Stomach (tissue), 9 donors: Measurements from ENCODE around the gene GPR61. TPM values are rescaled to one million over a fixed set of nuclear protein-coding genes. Genes with fewer than 3 reads are reported as not detected.

ENCODE experiments used
- DNase-seq, 2 donors: peaks; one replicate each; pipeline versions ENCODE4 v3.0.0 to v3.0.0-alpha.2; 2013 to 2019
- H3K27ac ChIP-seq, 5 donors: fragments of 200-600 bp in 4 of 5; sonication (generic) in 4 of 5; one replicate each; pipeline ENCODE4 v1.5.1; 2013 to 2019; ENCODE audit warnings: mild to moderate bottlenecking in 1 of 5, moderate library complexity in 1 of 5
- H3K27me3 ChIP-seq, 3 donors: fragments of 200-600 bp; sonication (generic); one replicate each; pipeline ENCODE4 v1.5.1; 2017 to 2019; ENCODE audit warnings: mixed run types in 1 of 3
- H3K36me3 ChIP-seq, 4 donors: fragments of 200-600 bp; sonication (generic); 1 replicate in 3 of 4; 2 replicates in 1 of 4; pipeline ENCODE4 v1.5.1; 2016 to 2019
- H3K4me1 ChIP-seq, 4 donors: fragments of 200-600 bp; sonication (generic); one replicate each; pipeline ENCODE4 v1.5.1; 2016 to 2019
- H3K4me3 ChIP-seq, 4 donors: fragments of 200-600 bp; sonication (generic) in 3 of 4; one replicate each; pipeline ENCODE4 v1.5.1; 2016 to 2019; ENCODE audit warnings: mild to moderate bottlenecking in 1 of 4
- H3K9me3 ChIP-seq, 4 donors: fragments of 200-600 bp; sonication (generic); one replicate each; pipeline ENCODE4 v1.5.1; 2016 to 2019
- CTCF ChIP-seq, 7 experiments: fragments of 450-650 bp in 4 of 7; fragments of 200-600 bp in 3 of 7; sonication (generic) in 3 of 7; IDR thresholded peaks; one replicate each; pipeline ENCODE4 v1.5.1; 2016 to 2019; ENCODE audit warnings: antibody characterized with exemption in 7 of 7, control low read depth in 2 of 7, mild to moderate bottlenecking in 1 of 7
- EP300 ChIP-seq: sonication (generic); formaldehyde crosslinking; IDR thresholded peaks from one replicate; pipeline ENCODE4 v1.6.1; 2017; ENCODE audit warnings: antibody characterized with exemption
- POLR2A ChIP-seq, 4 donors: fragments of 450-650 bp; IDR thresholded peaks; one replicate each; pipeline ENCODE4 v1.6.1; 2016; ENCODE audit warnings: antibody characterized with exemption in 4 of 4, control low read depth in 2 of 4, mild to moderate bottlenecking in 1 of 4, moderate library complexity in 1 of 4
- POLR2AphosphoS5 ChIP-seq, 3 donors: sonication (generic); formaldehyde crosslinking; IDR thresholded peaks; one replicate each; pipeline ENCODE4 v1.6.1; 2016; ENCODE audit warnings: antibody characterized with exemption in 3 of 3
- WGBS, 5 donors: extraction: QIAGEN DNeasy Blood & Tissue Kit in 3 of 5; methylation state at CpG; one replicate each; pipeline versions ENCODE4 v1.1.5 to v1.1.7; 2013 to 2018; 5-methylcytosine and 5-hydroxymethylcytosine counted together
- intact Hi-C: fragments of 100-400 bp; cut with DNase I; formaldehyde crosslinking; loops from one replicate; pipeline ENCODE4 v1.15.1; 2023; ENCODE audit warnings: low total_unique reads
- polyA plus RNA-seq, 3 donors: library from polyadenylated mRNA; stranded (reverse); fragments of 200-250 nt; gene quantifications; one replicate each; pipeline ENCODE4 v1.2.3, GENCODE V29; 2013
- total RNA-seq, 5 donors: library from RNA; depleted of rRNA; stranded (reverse); fragments of >200 nt; gene quantifications; one replicate each; pipeline versions ENCODE4 v1.1.0 to v1.2.3, GENCODE V29; 2014 to 2016
- donor health status: healthy with polysubstance abuse.
- donor health status: Bipolar disorder and iron deficiency.
- donor health status: healthy.

GPR61 gene
- total and polyA plus RNA-seq, 8 donors, result 0.12 TPM; not detected in 7

- H3K4me3 ChIP-seq, result no peak overlapping the region
- no peaks in the 10 kb centered on the region for H3K9me3 ChIP-seq
- H3K27ac ChIP-seq, result no peak overlapping the region
- peaks cover 0 to 29% (median 22%) of the 10 kb centered on the region in 4 donors for H3K4me1 ChIP-seq
- intact Hi-C loops, result loop anchor here (5.0 kb wide), 1 partner anchor 42 kb away; the partner anchor contains the start of gene CYB561D1
- no peak for TF ChIP-seq POLR2A (IDR thresholded peaks at IDR 0.05)
- no peak for TF ChIP-seq CTCF (IDR thresholded peaks at IDR 0.05)
- no peak for TF ChIP-seq EP300
- TF ChIP-seq POLR2AphosphoS5 (IDR thresholded peaks at IDR 0.05), result no peak
- H3K36me3 ChIP-seq, result no peaks in the 10 kb centered on the region
- no peaks in the 10 kb centered on the region for H3K27me3 ChIP-seq
- DNase-seq, result no peak
- WGBS, 5 donors, result 78 to 89% (median 85%) methylated on average over 1 of the region's 1 CpG
Measured at GRCh38 chr1:109534307-109534858, 5.3 kb upstream of the GPR61 start.

GRCh38 chr1:109535481-109535880, 4.2 kb upstream of the GPR61 start:
- DNase-seq, result no peak
- Histone ChIP-seq H3K9me3 (no peaks in the 10 kb centered on the region), H3K4me3 (no peak overlapping the region), H3K4me1 (peaks cover 0 to 29% (median 22%) of the 10 kb centered on the region in 4 donors), H3K36me3 (no peaks in the 10 kb centered on the region), H3K27me3 (no peaks in the 10 kb centered on the region), H3K27ac (peak overlapping the region in 2 of 5 donors; percentile 17 to 40)
- TF ChIP-seq CTCF (IDR thresholded peaks at IDR 0.05), result no peak
- no peak for TF ChIP-seq POLR2AphosphoS5 (IDR thresholded peaks at IDR 0.05)
- TF ChIP-seq POLR2A (IDR thresholded peaks at IDR 0.05), result no peak
- no peak for TF ChIP-seq EP300
- WGBS, 5 donors, result 70 to 79% (median 75%) methylated on average over 4 of the region's 4 CpGs
- intact Hi-C loops, result no loop called here

DNA sequence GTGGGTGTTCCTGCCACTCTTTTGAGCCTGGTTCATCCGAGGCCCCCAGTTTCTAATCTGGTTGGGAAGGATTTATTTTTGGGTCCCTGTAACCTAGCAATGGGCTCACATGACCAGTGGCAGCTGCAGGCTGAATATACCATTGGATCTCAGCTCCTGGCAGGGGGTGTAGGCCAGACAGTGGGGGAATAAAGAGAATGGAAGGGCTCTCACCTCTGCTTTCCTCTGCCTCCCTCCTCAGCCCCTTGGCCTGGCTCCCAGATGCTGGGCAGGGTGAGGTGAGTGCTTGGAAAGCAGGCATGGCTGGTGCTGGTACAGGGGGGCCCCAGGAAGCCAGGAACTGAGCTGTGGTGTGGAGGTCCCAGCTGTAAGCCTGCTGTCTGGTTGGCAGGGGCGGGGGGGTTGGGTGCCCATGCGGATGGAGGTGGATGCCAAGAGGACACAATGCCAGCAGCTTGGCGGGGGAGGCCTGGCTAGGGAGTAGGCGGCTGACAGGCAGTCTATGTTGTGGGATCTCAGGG, 3.6 kb upstream of the GPR61 start:
- no peaks in the 10 kb centered on the region for H3K9me3 ChIP-seq
- DNase-seq, result peak in 1 of 2 donors; percentile 48
- peaks cover 0 to 26% (median 19%) of the 10 kb centered on the region in 4 donors for H3K4me1 ChIP-seq
- no peaks in the 10 kb centered on the region for H3K27me3 ChIP-seq
- peak overlapping the region in 2 of 5 donors; percentile 17 to 40 for H3K27ac ChIP-seq
- no peak overlapping the region for H3K4me3 ChIP-seq
- 60 to 79% (median 67%) methylated on average over 4 to 5 of the region's 5 CpGs for WGBS, 5 donors
- H3K36me3 ChIP-seq, result no peaks in the 10 kb centered on the region
- TF ChIP-seq POLR2AphosphoS5 (IDR thresholded peaks at IDR 0.05), result no peak
- TF ChIP-seq EP300, result no peak
- TF ChIP-seq POLR2A (IDR thresholded peaks at IDR 0.05), result no peak
- TF ChIP-seq CTCF (IDR thresholded peaks at IDR 0.05), result no peak
- intact Hi-C loops, result no loop called here

DNA sequence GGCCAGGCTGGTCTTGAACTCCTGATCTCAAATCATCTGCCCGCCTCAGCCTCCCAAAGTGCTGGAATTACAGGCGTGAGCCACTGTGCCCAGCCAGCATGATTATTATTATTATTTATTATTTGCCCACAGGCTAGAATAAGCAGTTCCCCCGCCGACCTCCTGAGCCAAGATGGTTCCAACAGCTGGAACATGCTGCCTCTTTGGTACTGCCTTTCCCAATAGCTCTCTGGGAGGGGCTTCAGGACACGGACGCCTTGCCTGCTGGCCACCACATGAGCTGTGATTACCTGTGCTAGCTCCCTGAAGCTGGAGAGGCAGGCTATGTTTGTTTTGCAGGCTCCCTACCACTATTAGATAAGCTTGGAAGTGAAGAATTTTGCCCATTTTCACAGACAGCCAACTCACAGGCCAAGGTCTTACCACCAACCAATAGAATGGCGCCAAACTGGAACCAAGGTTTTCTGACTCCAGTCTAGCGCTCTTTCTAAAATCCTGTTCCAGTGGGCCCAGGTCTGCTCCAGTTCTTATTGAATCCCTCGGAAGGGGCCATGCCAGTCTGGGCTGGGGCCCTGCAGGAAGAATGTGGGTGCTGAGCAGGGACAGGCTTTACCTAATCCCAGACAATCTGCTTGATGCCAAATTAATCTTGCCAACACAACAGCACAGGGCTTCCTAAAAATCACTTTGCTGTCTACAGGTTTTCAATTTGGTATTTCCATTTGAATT, 2.1 kb upstream of the GPR61 start:
- TF ChIP-seq EP300 (no peak), CTCF (IDR thresholded peaks at IDR 0.05) (no peak), POLR2A (IDR thresholded peaks at IDR 0.05) (no peak), POLR2AphosphoS5 (IDR thresholded peaks at IDR 0.05) (no peak)
- Histone ChIP-seq H3K27me3 (no peaks in the 10 kb centered on the region), H3K27ac (no peak overlapping the region), H3K9me3 (no peaks in the 10 kb centered on the region), H3K4me1 (peaks cover 0 to 17% (median 7%) of the 10 kb centered on the region in 4 donors), H3K4me3 (no peak overlapping the region), H3K36me3 (no peaks in the 10 kb centered on the region)
- WGBS, 5 donors, result 69 to 80% (median 78%) methylated on average over 9 of the region's 9 CpGs
- intact Hi-C loops, result no loop called here
- no peak for DNase-seq
